ENCODE data around the gene SENP2. TPM values are rescaled to one million over a fixed set of nuclear protein-coding genes. Genes with fewer than 3 reads are reported as not detected.

Gene SENP2
- total and polyA plus RNA-seq, 2 of the 13 experiments (the other 11 are each of a cell fraction or from before 2014, with no cell fraction given): 7.7 to 46.2 TPM

- TF ChIP-seq ZNF720 (CRISPR knock-in tag; IDR thresholded peaks at IDR 0.05) (no peak), ZBTB38 (CRISPR knock-in tag; IDR thresholded peaks at IDR 0.05) (no peak; the same call in 1 of the 2 replicates), ARID3A (IDR thresholded peaks at IDR 0.05; ENCODE audit: low read depth, low read length) (no peak), ZKSCAN1 (IDR thresholded peaks at IDR 0.05; ENCODE audit: low read length) (no peak), ZBED4 (CRISPR knock-in tag; IDR thresholded peaks at IDR 0.05; ENCODE audit: borderline replicate concordance) (no peak), CBX1 (IDR thresholded peaks at IDR 0.05; ENCODE audit: low read depth) (no peak), ZFAT (CRISPR knock-in tag; conservative IDR thresholded peaks at IDR 0.05) (no peak), ZNF333 (CRISPR knock-in tag; IDR thresholded peaks at IDR 0.05; ENCODE audit: borderline replicate concordance) (no peak), ZNF33A (CRISPR knock-in tag; IDR thresholded peaks at IDR 0.05; ENCODE audit: borderline replicate concordance) (no peak), FIP1L1 (IDR thresholded peaks at IDR 0.05; ENCODE audit: borderline replicate concordance, insufficient read depth, low read depth, low read length) (no peak), MAF1 (CRISPR knock-in tag; IDR thresholded peaks at IDR 0.05; ENCODE audit: borderline replicate concordance) (peak; percentile 72; the same call in 1 of the 2 replicates), SIX4 (CRISPR knock-in tag; IDR thresholded peaks at IDR 0.05) (no peak), MLLT10 (CRISPR knock-in tag; IDR thresholded peaks at IDR 0.05) (no peak), NCOA5 (CRISPR knock-in tag; IDR thresholded peaks at IDR 0.05) (no peak), GPN1 (CRISPR knock-in tag; IDR thresholded peaks at IDR 0.05; ENCODE audit: borderline replicate concordance) (no peak)
- TF ChIP-seq, protein P1, sequence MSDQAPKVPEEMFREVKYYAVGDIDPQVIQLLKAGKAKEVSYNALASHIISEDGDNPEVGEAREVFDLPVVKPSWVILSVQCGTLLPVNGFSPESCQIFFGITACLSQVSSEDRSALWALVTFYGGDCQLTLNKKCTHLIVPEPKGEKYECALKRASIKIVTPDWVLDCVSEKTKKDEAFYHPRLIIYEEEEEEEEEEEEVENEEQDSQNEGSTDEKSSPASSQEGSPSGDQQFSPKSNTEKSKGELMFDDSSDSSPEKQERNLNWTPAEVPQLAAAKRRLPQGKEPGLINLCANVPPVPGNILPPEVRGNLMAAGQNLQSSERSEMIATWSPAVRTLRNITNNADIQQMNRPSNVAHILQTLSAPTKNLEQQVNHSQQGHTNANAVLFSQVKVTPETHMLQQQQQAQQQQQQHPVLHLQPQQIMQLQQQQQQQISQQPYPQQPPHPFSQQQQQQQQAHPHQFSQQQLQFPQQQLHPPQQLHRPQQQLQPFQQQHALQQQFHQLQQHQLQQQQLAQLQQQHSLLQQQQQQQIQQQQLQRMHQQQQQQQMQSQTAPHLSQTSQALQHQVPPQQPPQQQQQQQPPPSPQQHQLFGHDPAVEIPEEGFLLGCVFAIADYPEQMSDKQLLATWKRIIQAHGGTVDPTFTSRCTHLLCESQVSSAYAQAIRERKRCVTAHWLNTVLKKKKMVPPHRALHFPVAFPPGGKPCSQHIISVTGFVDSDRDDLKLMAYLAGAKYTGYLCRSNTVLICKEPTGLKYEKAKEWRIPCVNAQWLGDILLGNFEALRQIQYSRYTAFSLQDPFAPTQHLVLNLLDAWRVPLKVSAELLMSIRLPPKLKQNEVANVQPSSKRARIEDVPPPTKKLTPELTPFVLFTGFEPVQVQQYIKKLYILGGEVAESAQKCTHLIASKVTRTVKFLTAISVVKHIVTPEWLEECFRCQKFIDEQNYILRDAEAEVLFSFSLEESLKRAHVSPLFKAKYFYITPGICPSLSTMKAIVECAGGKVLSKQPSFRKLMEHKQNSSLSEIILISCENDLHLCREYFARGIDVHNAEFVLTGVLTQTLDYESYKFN (CRISPR knock-in tag; conservative IDR thresholded peaks at IDR 0.05): peak; percentile 20
- TF ChIP-seq, protein P2, sequence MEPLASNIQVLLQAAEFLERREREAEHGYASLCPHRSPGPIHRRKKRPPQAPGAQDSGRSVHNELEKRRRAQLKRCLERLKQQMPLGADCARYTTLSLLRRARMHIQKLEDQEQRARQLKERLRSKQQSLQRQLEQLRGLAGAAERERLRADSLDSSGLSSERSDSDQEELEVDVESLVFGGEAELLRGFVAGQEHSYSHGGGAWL (CRISPR knock-in tag; IDR thresholded peaks at IDR 0.05): peak; percentile 24; the same call in 1 of the 2 replicates
- TF ChIP-seq, protein P3, sequence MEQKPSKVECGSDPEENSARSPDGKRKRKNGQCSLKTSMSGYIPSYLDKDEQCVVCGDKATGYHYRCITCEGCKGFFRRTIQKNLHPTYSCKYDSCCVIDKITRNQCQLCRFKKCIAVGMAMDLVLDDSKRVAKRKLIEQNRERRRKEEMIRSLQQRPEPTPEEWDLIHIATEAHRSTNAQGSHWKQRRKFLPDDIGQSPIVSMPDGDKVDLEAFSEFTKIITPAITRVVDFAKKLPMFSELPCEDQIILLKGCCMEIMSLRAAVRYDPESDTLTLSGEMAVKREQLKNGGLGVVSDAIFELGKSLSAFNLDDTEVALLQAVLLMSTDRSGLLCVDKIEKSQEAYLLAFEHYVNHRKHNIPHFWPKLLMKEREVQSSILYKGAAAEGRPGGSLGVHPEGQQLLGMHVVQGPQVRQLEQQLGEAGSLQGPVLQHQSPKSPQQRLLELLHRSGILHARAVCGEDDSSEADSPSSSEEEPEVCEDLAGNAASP (CRISPR knock-in tag; IDR thresholded peaks at IDR 0.05; ENCODE audit: borderline replicate concordance): no peak
Observed at GRCh38 chr3:185585859-185586685, at the start of gene SENP2 (continued).

All from HepG2 (cell line).